ENCODE measurements around the gene LRRC3B.

The LRRC3B gene

DNA sequence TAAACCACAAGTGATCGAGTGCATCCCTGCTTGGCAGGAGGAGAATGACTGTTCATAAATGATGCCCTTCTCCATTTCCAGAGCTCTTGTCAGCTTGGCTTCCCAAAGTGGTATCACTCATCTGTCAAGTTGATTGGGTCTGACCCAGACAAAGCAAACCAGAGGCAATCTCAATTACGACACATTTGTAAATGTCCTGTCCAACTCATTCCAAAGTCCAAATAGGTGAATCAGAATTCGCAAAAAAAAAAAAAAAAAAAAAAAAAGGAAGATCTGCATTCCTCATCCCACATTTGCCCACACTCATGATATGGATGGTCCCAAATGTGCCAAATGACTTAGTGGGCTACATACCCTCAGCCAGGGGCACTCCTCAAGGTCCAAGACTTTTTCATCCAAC is 91.9 kb downstream of the LRRC3B start:
- H4K20me1 ChIP-seq (ENCODE audit: insufficient read depth), result no peaks in the 10 kb centered on the region
- H3K36me3 ChIP-seq (ENCODE audit: insufficient read depth), result no peaks in the 10 kb centered on the region
- H3K27me3 ChIP-seq (ENCODE audit: insufficient read depth, low read depth), result no peaks in the 10 kb centered on the region
- TF ChIP-seq, protein P1, sequence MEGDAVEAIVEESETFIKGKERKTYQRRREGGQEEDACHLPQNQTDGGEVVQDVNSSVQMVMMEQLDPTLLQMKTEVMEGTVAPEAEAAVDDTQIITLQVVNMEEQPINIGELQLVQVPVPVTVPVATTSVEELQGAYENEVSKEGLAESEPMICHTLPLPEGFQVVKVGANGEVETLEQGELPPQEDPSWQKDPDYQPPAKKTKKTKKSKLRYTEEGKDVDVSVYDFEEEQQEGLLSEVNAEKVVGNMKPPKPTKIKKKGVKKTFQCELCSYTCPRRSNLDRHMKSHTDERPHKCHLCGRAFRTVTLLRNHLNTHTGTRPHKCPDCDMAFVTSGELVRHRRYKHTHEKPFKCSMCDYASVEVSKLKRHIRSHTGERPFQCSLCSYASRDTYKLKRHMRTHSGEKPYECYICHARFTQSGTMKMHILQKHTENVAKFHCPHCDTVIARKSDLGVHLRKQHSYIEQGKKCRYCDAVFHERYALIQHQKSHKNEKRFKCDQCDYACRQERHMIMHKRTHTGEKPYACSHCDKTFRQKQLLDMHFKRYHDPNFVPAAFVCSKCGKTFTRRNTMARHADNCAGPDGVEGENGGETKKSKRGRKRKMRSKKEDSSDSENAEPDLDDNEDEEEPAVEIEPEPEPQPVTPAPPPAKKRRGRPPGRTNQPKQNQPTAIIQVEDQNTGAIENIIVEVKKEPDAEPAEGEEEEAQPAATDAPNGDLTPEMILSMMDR (conservative IDR thresholded peaks at IDR 0.05; ENCODE audit: low read depth, low read length), result no peak
- no peaks in the 10 kb centered on the region for H3K4me1 ChIP-seq (ENCODE audit: low read depth, poor library complexity, severe bottlenecking)
- no peak overlapping the region for H3K9ac ChIP-seq
- no peak overlapping the region for H3K27ac ChIP-seq
- no peak overlapping the region for H2AFZ ChIP-seq (ENCODE audit: low read depth)
- H3K4me2 ChIP-seq, result no peak overlapping the region
- H3K4me3 ChIP-seq (IDR thresholded peaks at IDR 0.05; ENCODE audit: insufficient read depth, low read depth, low read length), result no peak overlapping the region
- H3K79me2 ChIP-seq (ENCODE audit: insufficient read depth, low read depth), result no peaks in the 10 kb centered on the region

DNA sequence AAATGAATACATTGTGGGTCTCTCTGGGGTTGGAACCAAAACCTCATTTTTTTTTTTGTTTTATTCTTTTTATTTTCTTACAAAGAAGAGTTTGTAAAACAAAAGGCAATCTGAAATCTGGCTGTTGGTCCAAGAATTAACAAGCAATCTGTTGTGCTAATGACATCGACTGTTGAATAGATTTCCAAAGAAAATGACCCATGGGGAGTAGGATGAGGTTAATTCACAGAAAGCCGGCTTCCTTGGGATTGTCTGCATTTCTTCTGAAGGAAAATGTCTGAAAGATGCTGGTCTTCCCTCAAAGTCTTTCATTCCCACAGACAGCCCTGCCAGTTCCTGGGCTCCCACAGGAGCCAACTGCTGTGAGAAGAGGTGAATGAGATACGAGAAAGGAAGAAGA is 92.9 kb downstream of the LRRC3B start:
- H3K27me3 ChIP-seq (ENCODE audit: insufficient read depth, low read depth), result no peaks in the 10 kb centered on the region
- no peaks in the 10 kb centered on the region for H3K79me2 ChIP-seq (ENCODE audit: insufficient read depth, low read depth)
- TF ChIP-seq, protein P1 (conservative IDR thresholded peaks at IDR 0.05; ENCODE audit: low read depth, low read length), result no peak
- H3K4me3 ChIP-seq (IDR thresholded peaks at IDR 0.05; ENCODE audit: insufficient read depth, low read depth, low read length), result no peak overlapping the region
- H3K4me1 ChIP-seq (ENCODE audit: low read depth, poor library complexity, severe bottlenecking), result no peaks in the 10 kb centered on the region
- H3K9ac ChIP-seq, result no peak overlapping the region
- no peak overlapping the region for H2AFZ ChIP-seq (ENCODE audit: low read depth)
- H3K4me2 ChIP-seq, result no peak overlapping the region
- no peaks in the 10 kb centered on the region for H4K20me1 ChIP-seq (ENCODE audit: insufficient read depth)
- no peaks in the 10 kb centered on the region for H3K36me3 ChIP-seq (ENCODE audit: insufficient read depth)
- no peak overlapping the region for H3K27ac ChIP-seq

- Histone ChIP-seq H3K4me2 (no peak overlapping the region), H4K20me1 (ENCODE audit: insufficient read depth) (no peaks in the 10 kb centered on the region), H3K27ac (no peak overlapping the region), H3K27me3 (ENCODE audit: insufficient read depth, low read depth) (no peaks in the 10 kb centered on the region), H3K9ac (no peak overlapping the region), H3K36me3 (ENCODE audit: insufficient read depth) (no peaks in the 10 kb centered on the region), H2AFZ (ENCODE audit: low read depth) (no peak overlapping the region), H3K79me2 (ENCODE audit: insufficient read depth, low read depth) (no peaks in the 10 kb centered on the region), H3K4me3 (IDR thresholded peaks at IDR 0.05; ENCODE audit: insufficient read depth, low read depth, low read length) (no peak overlapping the region), H3K4me1 (ENCODE audit: low read depth, poor library complexity, severe bottlenecking) (no peaks in the 10 kb centered on the region)
- TF ChIP-seq, protein P1 (conservative IDR thresholded peaks at IDR 0.05; ENCODE audit: low read depth, low read length), result no peak
Observed at GRCh38 chr3:26718315-26718714, 95.7 kb downstream of the LRRC3B start.

- Histone ChIP-seq H3K4me1 (ENCODE audit: low read depth, poor library complexity, severe bottlenecking) (no peaks in the 10 kb centered on the region), H3K79me2 (ENCODE audit: insufficient read depth, low read depth) (no peaks in the 10 kb centered on the region), H3K4me2 (no peak overlapping the region), H4K20me1 (ENCODE audit: insufficient read depth) (no peaks in the 10 kb centered on the region), H3K27me3 (ENCODE audit: insufficient read depth, low read depth) (no peaks in the 10 kb centered on the region), H3K9ac (no peak overlapping the region), H3K27ac (no peak overlapping the region), H3K4me3 (IDR thresholded peaks at IDR 0.05; ENCODE audit: insufficient read depth, low read depth, low read length) (no peak overlapping the region), H3K36me3 (ENCODE audit: insufficient read depth) (no peaks in the 10 kb centered on the region), H2AFZ (ENCODE audit: low read depth) (no peak overlapping the region)
- TF ChIP-seq, protein P1 (conservative IDR thresholded peaks at IDR 0.05; ENCODE audit: low read depth, low read length), result no peak
Observed at GRCh38 chr3:26719134-26719533, 96.6 kb downstream of the LRRC3B start.
